Measurements from ENCODE around the gene SLC25A10. TPM values are rescaled to one million over a fixed set of nuclear protein-coding genes. Genes with fewer than 3 reads are reported as not detected.

Gene SLC25A10
- total RNA-seq, 1 donor from 2014 or later = 6.3 TPM

GRCh38 chr17:81694810-81695209, 17.3 kb upstream of the SLC25A10 start:
- no peak for ATAC-seq
- DNase-seq = no peak
- Histone ChIP-seq H3K4me3 (no peak overlapping the region), H3K36me3 (peaks cover 97% of the 10 kb centered on the region), H3K9me3 (no peaks in the 10 kb centered on the region), H3K27ac (no peak overlapping the region), H3K27me3 (no peaks in the 10 kb centered on the region), H3K4me1 (no peaks in the 10 kb centered on the region)
- intact Hi-C loops (cut with DNase I) = no loop called here
- no peak for TF ChIP-seq CTCF (IDR thresholded peaks at IDR 0.05)

GRCh38 chr17:81695211-81695610, 16.9 kb upstream of the SLC25A10 start:
- no peaks in the 10 kb centered on the region for H3K4me1 ChIP-seq
- no peak overlapping the region for H3K4me3 ChIP-seq
- DNase-seq = no peak
- no peak for ATAC-seq
- no peak overlapping the region for H3K27ac ChIP-seq
- H3K36me3 ChIP-seq = peaks cover 96% of the 10 kb centered on the region
- TF ChIP-seq CTCF (IDR thresholded peaks at IDR 0.05) = no peak
- intact Hi-C loops (cut with DNase I) = no loop called here
- no peaks in the 10 kb centered on the region for H3K27me3 ChIP-seq
- no peaks in the 10 kb centered on the region for H3K9me3 ChIP-seq

GRCh38 chr17:81695801-81696200, 16.3 kb upstream of the SLC25A10 start:
- intact Hi-C loops (cut with DNase I) = no loop called here
- H3K4me3 ChIP-seq = no peak overlapping the region
- no peak for ATAC-seq
- H3K9me3 ChIP-seq = no peaks in the 10 kb centered on the region
- H3K36me3 ChIP-seq = peaks cover 93% of the 10 kb centered on the region
- no peak for TF ChIP-seq CTCF (IDR thresholded peaks at IDR 0.05)
- no peak for DNase-seq
- no peak overlapping the region for H3K27ac ChIP-seq
- H3K4me1 ChIP-seq = peaks cover 1% of the 10 kb centered on the region
- no peaks in the 10 kb centered on the region for H3K27me3 ChIP-seq

GRCh38 chr17:81696218-81696941, 15.7 kb upstream of the SLC25A10 start:
- Histone ChIP-seq H3K36me3 (peaks cover 93% of the 10 kb centered on the region), H3K27me3 (no peaks in the 10 kb centered on the region), H3K27ac (no peak overlapping the region), H3K4me1 (peaks cover 7% of the 10 kb centered on the region), H3K9me3 (no peaks in the 10 kb centered on the region), H3K4me3 (no peak overlapping the region)
- no peak for DNase-seq
- no peak for TF ChIP-seq CTCF (IDR thresholded peaks at IDR 0.05)
- no peak for ATAC-seq
- intact Hi-C loops (cut with DNase I) = no loop called here

GRCh38 chr17:81697261-81698044, 14.6 kb upstream of the SLC25A10 start:
- TF ChIP-seq CTCF (IDR thresholded peaks at IDR 0.05) = no peak
- ATAC-seq = no peak
- Histone ChIP-seq H3K9me3 (no peaks in the 10 kb centered on the region), H3K4me3 (no peak overlapping the region), H3K27me3 (no peaks in the 10 kb centered on the region), H3K27ac (no peak overlapping the region), H3K36me3 (peaks cover 85% of the 10 kb centered on the region), H3K4me1 (peaks cover 18% of the 10 kb centered on the region)
- intact Hi-C loops (cut with DNase I) = no loop called here
- DNase-seq = no peak

Measured in upper lobe of right lung (tissue), 1 donor.